HEK293 (cell line): ENCODE measurements around the gene TMPRSS11A.

Experiments
- MYNN ChIP-seq: fragments of 450-650 bp; formaldehyde crosslinking; IDR thresholded peaks from 2 replicates; pipeline ENCODE4 v1.5.1; 2016; ENCODE audit warnings: missing biosample characterization, missing genetic modification characterization, borderline replicate concordance
- ZBTB8A ChIP-seq: fragments of 450-650 bp; formaldehyde crosslinking; IDR thresholded peaks from 2 replicates; pipeline ENCODE4 v1.5.1; 2016; ENCODE audit warnings: missing biosample characterization, missing genetic modification characterization
- ZFP41 ChIP-seq: fragments of 450-650 bp; formaldehyde crosslinking; IDR thresholded peaks from 2 replicates; pipeline ENCODE4 v1.5.1; 2016; ENCODE audit warnings: missing biosample characterization, missing genetic modification characterization, borderline replicate concordance
- ZNF138 ChIP-seq: fragments of 450-650 bp; formaldehyde crosslinking; IDR thresholded peaks from 2 replicates; pipeline ENCODE4 v1.5.1; 2016; ENCODE audit warnings: missing biosample characterization, missing genetic modification characterization, borderline replicate concordance
- ZNF266 ChIP-seq: fragments of 450-650 bp; formaldehyde crosslinking; IDR thresholded peaks from 2 replicates; pipeline ENCODE4 v1.5.1; 2016; ENCODE audit warnings: missing biosample characterization, missing genetic modification characterization, low read depth
- ZNF274 ChIP-seq, 2 experiments: fragments of 200-500 bp in 1 of 2; fragments of 450-650 bp in 1 of 2; sonication (Bioruptor generic) in 1 of 2; formaldehyde crosslinking in 1 of 2; IDR thresholded peaks; 2 replicates each; pipeline versions ENCODE4 v1.5.1 to v1.6.1; 2014 to 2016; ENCODE audit warnings: borderline replicate concordance in 1 of 2, inconsistent platforms in 1 of 2, low read length in 1 of 2, missing biosample characterization in 1 of 2, missing genetic modification characterization in 1 of 2
- ZNF670 ChIP-seq: fragments of 450-650 bp; formaldehyde crosslinking; IDR thresholded peaks from 2 replicates; pipeline ENCODE4 v1.5.1; 2016; ENCODE audit warnings: missing biosample characterization, missing genetic modification characterization, low read depth
- ZNF785 ChIP-seq: fragments of 450-650 bp; formaldehyde crosslinking; IDR thresholded peaks from 2 replicates; pipeline ENCODE4 v1.5.1; 2016; ENCODE audit warnings: missing biosample characterization, missing genetic modification characterization

DNA sequence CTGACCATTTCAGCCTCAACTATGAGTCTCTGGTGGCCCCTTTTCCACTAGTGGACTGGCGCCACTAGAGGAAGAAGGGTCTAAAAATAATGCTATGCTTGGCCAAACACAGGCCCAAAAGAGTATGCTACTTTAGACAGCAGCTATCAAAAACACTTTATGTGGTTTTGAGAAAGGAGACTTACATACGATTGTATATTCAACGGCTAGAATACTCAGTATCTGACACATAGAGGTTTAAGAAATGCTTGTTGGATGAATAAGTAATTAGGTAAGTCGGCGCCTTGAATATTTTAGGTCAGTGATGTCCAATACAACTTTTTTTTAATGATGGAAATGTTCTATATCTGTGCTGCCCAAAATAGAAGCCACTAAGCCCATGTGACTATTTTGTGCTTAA, 25.7 kb upstream of the TMPRSS11A start:
- TF ChIP-seq ZNF785 (no peak), ZNF266 (tag by site-specific recombination) (no peak), ZNF138 (no peak), ZNF274 (IDR thresholded peaks at IDR 0.05; ENCODE audit: low read length) (no peak), ZNF274 (tag by site-specific recombination; IDR thresholded peaks at IDR 0.05; ENCODE audit: borderline replicate concordance) (no peak), ZBTB8A (tag by site-specific recombination) (no peak), ZNF670 (tag by site-specific recombination) (no peak), MYNN (tag by site-specific recombination) (no peak), ZFP41 (tag by site-specific recombination) (no peak)
